ENCODE data around the gene BEND4.

DNA sequence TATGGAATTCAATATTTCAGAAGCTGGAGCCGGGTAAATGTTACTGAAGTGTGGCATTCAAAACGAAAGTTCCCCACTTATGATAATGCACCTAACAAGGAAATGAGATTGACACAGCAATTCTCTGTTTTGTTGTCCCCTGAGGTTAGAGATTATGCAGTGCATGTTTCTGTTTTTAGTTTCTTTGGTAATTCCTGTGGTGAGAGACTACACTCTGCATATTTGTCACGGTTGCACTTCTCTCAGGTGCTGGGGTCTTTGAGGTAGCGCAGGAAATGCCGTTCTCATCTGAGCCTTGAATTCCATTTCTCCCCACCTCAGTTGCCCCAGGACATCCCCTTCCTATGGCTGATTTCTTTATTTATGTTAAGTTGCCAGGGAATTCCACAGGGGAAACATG, 15.3 kb upstream of the BEND4 start:
- no peak for TF ChIP-seq CTCF (IDR thresholded peaks at IDR 0.05; ENCODE audit: low read depth, low read length)
- TF ChIP-seq, protein P1, sequence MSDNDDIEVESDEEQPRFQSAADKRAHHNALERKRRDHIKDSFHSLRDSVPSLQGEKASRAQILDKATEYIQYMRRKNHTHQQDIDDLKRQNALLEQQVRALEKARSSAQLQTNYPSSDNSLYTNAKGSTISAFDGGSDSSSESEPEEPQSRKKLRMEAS (IDR thresholded peaks at IDR 0.05; ENCODE audit: low read depth, low read length): no peak

Data from NB4 (cell line).